ENCODE data around the gene TMBIM4. TPM values are rescaled to one million over a fixed set of nuclear protein-coding genes. Genes with fewer than 3 reads are reported as not detected.

TMBIM4 gene
- 40.3 to 58.8 TPM (median 50.7 TPM) in 5 replicates for total RNA-seq (2022; extraction: Qiagen RNA extraction; ENCODE audit: low read depth)

GRCh38 chr12:66169221-66170170 lies at the start of gene TMBIM4:
TMBIM4 (minus strand) TSS chr12:66169996; CDS start chr12:66169951, 45 bp downstream.

GRCh38 chr12:66188584-66189485 lies 19.0 kb upstream of the TMBIM4 start, which contains the start of gene IRAK3:
IRAK3 (plus strand) TSS chr12:66189214; CDS start chr12:66189300, 86 bp downstream.

GRCh38 chr12:66130267-66131066 lies 39.3 kb downstream of the TMBIM4 start, which contains the start of gene LLPH:
LLPH (minus strand) TSS chr12:66130750; CDS start chr12:66129106, 1,644 bp downstream.

Other genes with a start within 250 kb of the TMBIM4 start
- 51.3 to 59.1 TPM (median 54.2 TPM) in 5 replicates for gene LLPH, start 39.2 kb downstream of the TMBIM4 start, total RNA-seq (2022; extraction: Qiagen RNA extraction; ENCODE audit: low read depth)
- 0.64 to 1.1 TPM (median 0.96 TPM) in 5 replicates for gene IRAK3, start 19.2 kb upstream of the TMBIM4 start, total RNA-seq (2022; extraction: Qiagen RNA extraction; ENCODE audit: low read depth)
- 0.87 to 1.6 TPM (median 1.4 TPM) in 5 replicates for gene HELB, start 132.5 kb upstream of the TMBIM4 start, total RNA-seq (2022; extraction: Qiagen RNA extraction; ENCODE audit: low read depth)

Measured in A549 treated with GW870086 at 1 μM for 4 hours (cell line).